Ramos (cell line): ENCODE measurements around the gene TRIM64.
"Not testable (repeated sequence)": the region's sequence is repeated elsewhere in the genome, so short reads cannot be mapped to it uniquely, and the experiment has no call there.

ENCODE experiments used
- in situ Hi-C: fragments of 300-500 bp; cut with MboI; formaldehyde crosslinking; loops from one replicate; pipeline ENCODE4 v1.14.3; 2022; ENCODE audit warnings: low sequenced_read_pairs; ENCODE audit not compliant: unreplicated experiment

Gene TRIM64, protein sequence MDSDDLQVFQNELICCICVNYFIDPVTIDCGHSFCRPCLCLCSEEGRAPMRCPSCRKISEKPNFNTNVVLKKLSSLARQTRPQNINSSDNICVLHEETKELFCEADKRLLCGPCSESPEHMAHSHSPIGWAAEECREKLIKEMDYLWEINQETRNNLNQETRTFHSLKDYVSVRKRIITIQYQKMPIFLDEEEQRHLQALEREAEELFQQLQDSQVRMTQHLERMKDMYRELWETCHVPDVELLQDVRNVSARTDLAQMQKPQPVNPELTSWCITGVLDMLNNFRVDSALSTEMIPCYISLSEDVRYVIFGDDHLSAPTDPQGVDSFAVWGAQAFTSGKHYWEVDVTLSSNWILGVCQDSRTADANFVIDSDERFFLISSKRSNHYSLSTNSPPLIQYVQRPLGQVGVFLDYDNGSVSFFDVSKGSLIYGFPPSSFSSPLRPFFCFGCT

DNA sequence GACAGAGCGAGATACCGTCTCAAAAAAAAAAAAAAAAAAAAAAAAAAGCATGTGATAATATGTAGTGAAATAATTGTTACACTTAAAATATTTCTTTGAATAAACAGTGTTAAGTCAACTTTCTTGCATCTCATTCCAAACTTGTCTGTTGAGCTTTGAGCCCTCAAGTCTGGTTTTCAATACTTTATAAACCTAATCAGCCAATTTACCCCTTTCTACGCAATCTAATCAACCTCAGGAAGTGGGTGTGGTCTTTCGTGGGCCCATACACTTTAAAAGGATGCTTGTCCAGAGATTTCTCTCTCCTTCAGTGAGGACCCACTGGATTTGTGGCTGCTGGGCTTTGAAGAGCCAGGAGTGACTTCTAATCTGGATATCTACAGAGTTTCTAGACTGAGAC is at the start of gene TRIM64:
Gene TRIM64, plus strand, starts transcription at position 301 of the 400 bp plus-strand sequence. CDS start 2,467 bp downstream, outside the sequence.
- in situ Hi-C loops = not testable (repeated sequence)

DNA sequence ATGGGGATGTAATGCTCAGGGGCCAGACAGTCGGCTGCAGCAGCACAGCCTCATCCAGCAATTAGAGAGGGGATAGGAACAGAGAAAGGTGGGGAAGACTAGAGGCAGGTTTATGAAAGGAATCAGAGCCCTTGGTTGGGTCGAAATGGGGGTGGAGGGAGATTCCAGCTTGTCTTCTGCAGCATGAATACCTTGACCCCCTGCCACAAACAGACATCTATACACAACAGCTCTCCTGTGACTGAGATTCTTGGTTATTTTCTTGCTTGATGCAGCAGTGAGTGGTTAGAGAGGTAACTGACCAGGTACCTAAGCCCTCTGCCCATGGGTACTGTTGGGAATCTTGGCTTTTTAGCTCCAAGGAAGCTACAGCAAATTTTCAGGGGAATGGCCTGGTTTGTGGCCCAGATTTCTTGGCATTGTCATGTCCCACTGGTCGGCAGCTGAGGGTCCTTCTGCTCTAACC is 43.6 kb upstream of the TRIM64 start, which contains the start of gene TRIM49D1:
Gene TRIM49D1, minus strand, starts transcription at position 51 of the 466 bp plus-strand sequence. CDS start 4,535 bp downstream, outside the sequence.
- in situ Hi-C loops = no loop called here

DNA sequence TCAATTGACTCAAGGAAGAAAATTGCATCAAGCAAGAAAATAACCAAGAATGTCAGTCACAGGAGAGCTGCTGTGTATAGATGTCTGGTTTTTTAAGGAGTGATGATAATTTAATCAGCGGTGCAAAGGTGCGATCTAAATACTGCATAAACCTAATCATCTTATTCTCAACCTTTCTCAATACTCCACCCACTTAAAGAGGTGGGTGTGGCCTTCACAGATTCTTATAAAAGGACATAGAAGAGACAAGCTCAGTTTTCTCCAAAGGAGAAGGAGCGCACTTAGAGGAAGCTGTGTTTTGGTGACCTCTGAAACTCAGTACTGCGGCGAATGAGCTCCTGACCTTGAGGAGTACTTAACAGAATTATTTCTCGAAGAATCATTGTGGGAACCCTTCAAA is 42.1 kb upstream of the TRIM64 start, which contains the start of gene TRIM49D2:
Gene TRIM49D2, plus strand, starts transcription at position 301 of the 400 bp plus-strand sequence. CDS start 2,698 bp downstream, outside the sequence.
- in situ Hi-C loops = not testable (repeated sequence)

DNA sequence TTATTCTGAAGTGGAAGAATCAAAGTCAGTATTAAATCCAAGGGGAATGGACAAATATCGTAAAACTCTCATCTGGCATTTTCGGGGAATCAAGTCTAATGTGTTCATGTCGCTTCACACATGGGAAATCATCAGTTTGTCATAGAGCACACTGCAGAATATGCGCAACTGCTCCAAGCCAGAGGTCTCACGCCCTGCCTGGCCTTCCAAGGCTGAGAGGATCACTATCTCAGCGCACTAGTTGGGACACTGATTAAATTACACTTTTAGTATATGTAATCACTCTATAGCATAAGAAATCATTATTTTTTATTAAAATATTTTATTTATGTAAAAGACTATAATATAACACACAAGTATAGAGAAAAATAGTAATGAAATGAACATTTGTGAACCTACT is 5.0 kb upstream of the TRIM64 start:
- in situ Hi-C loops = not testable (repeated sequence)
